Neural crest cell (in vitro differentiated cells): ENCODE results near the gene TNP1. TPM values are rescaled to one million over a fixed set of nuclear protein-coding genes. Genes with fewer than 3 reads are reported as not detected.
A peak's percentile ranks its signal among the peaks of the same experiment; 100 is the strongest.

Source experiments
- DNase-seq: peaks from one replicate; pipeline ENCODE4 v3.0.0; 2021; ENCODE audit warnings: low read depth, mixed read lengths, low spot score
- H3K27ac Mint-ChIP-seq: one replicate; pipeline ENCODE4 v1.8.0; 2021; ENCODE audit warnings: mild to moderate bottlenecking, mixed read lengths; ENCODE audit not compliant: unreplicated experiment
- H3K27me3 Mint-ChIP-seq: 2 replicates; pipeline ENCODE4 v1.8.0; 2021; ENCODE audit warnings: low read depth, mild to moderate bottlenecking, mixed read lengths
- H3K36me3 Mint-ChIP-seq: 2 replicates; pipeline ENCODE4 v1.8.0; 2021; ENCODE audit warnings: low read depth, mild to moderate bottlenecking, mixed read lengths
- H3K4me1 Mint-ChIP-seq: 2 replicates; pipeline ENCODE4 v1.8.0; 2021; ENCODE audit warnings: mixed read lengths
- H3K4me3 Mint-ChIP-seq: one replicate; pipeline ENCODE4 v1.8.0; 2021; ENCODE audit warnings: mild to moderate bottlenecking, mixed read lengths
- H3K9me3 Mint-ChIP-seq: 2 replicates; pipeline ENCODE4 v1.8.0; 2021; ENCODE audit warnings: mixed read lengths
- CTCF ChIP-seq: fragments of 200-600 bp; sonication (generic); conservative IDR thresholded peaks from 2 replicates; pipeline ENCODE4 v1.5.0; 2021; ENCODE audit warnings: antibody characterized with exemption, mild to moderate bottlenecking
- total RNA-seq: library from RNA; stranded (reverse); gene quantifications from 2 replicates; pipeline ENCODE4 v1.2.1, GENCODE V29; 2021

Gene TNP1
- total RNA-seq, 1 donor from 2014 or later: not detected

- Mint-ChIP-seq H3K9me3 (peaks cover 16% of the 10 kb centered on the region), H3K27me3 (no peaks in the 10 kb centered on the region), H3K4me3 (no peak overlapping the region)
Observed at GRCh38 chr2:216903470-216903869, 43.6 kb upstream of the TNP1 start.

DNA sequence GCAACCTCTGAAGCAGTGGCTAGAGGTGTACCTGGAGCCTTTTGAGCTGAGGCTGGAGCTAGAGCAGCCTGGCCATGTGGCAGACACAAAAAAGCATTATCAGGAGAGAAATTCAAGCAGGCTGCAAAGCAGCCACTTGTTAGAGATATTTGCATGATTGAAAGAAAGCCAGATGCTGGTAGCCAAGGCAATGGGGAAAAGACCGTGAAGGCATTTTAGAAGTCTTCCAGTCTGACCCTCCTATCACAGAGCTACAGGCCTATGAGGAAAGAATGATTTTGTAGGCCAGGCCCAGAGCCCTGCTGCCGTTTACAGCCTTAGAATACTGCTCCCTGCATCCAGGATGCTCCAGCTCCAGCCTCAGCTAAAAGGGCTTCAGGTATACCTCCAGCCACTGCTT, 41.4 kb upstream of the TNP1 start:
- Mint-ChIP-seq H3K36me3 (peaks cover 10% of the 10 kb centered on the region), H3K27me3 (no peaks in the 10 kb centered on the region), H3K4me3 (no peak overlapping the region), H3K27ac (peak overlapping the region; percentile 48), H3K9me3 (peaks cover 16% of the 10 kb centered on the region), H3K4me1 (peaks cover 29% of the 10 kb centered on the region)
- DNase-seq: no peak
- TF ChIP-seq CTCF: no peak

More at GRCh38 chr2:216903470-216903869, 43.6 kb upstream of the TNP1 start:
- peaks cover 10% of the 10 kb centered on the region for H3K36me3 Mint-ChIP-seq
- TF ChIP-seq CTCF: no peak
- H3K27ac Mint-ChIP-seq: no peak overlapping the region
- DNase-seq: no peak
- peaks cover 39% of the 10 kb centered on the region for H3K4me1 Mint-ChIP-seq

DNA sequence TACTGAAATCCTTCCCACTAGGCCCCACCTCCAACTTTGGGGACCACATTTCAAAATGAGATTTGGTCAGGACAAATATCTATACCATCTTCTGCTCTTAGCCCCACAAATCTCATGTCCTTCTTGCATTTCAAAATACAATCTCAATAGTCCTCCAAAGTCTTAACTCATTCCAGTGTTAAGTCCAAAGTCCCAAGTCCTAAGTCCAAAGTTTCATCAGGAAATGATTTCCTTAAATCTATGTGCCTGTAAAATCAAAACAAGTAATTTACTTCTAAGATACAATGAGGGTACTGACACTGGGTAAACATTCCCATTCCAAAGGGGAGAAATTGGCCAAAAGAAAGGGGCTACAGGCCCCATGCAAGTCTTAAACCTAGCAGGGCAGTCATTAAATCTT, 40.5 kb upstream of the TNP1 start:
- Mint-ChIP-seq H3K27ac (no peak overlapping the region), H3K27me3 (no peaks in the 10 kb centered on the region), H3K9me3 (peaks cover 16% of the 10 kb centered on the region), H3K36me3 (peaks cover 10% of the 10 kb centered on the region), H3K4me1 (peaks cover 24% of the 10 kb centered on the region), H3K4me3 (no peak overlapping the region)
- TF ChIP-seq CTCF: no peak
- DNase-seq: no peak

DNA sequence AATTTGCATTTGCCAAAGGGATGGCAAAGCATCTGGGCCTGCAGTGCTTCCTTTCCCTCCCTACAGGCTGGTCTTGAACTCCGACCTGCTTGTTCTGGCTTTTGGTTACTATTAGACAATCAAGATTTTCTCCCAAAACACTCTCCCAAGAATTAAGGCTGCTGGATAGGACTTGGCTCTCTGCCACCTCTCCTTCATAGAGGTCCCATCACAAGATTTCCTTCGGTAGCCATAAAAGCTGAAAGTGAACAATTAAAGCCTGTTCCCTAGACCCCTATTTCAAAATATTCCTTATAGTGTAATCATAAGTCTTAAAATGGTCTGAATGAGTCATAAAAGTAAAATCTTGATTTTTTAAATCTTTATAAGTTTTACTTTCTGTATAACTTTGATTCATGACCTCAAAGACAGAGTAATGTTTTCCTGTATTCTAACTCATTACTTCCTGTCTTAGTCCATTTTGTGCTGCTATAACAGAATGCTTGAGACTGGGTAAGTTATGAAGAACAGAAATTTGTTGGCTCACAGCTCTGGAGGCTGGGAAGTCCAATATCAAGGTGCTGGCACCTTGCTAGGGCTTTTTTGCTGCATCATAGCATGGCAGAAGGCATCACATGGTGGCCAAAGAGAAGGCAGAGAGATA, 37.8 kb upstream of the TNP1 start:
- TF ChIP-seq CTCF: no peak
- no peak for DNase-seq
- H3K4me3 Mint-ChIP-seq: no peak overlapping the region
- peaks cover 3% of the 10 kb centered on the region for H3K36me3 Mint-ChIP-seq
- no peak overlapping the region for H3K27ac Mint-ChIP-seq
- no peaks in the 10 kb centered on the region for H3K27me3 Mint-ChIP-seq
- peaks cover 3% of the 10 kb centered on the region for H3K9me3 Mint-ChIP-seq
- peaks cover 13% of the 10 kb centered on the region for H3K4me1 Mint-ChIP-seq

GRCh38 chr2:216890138-216890537, 30.3 kb upstream of the TNP1 start:
- no peaks in the 10 kb centered on the region for H3K36me3 Mint-ChIP-seq
- no peak overlapping the region for H3K27ac Mint-ChIP-seq
- H3K4me3 Mint-ChIP-seq: no peak overlapping the region
- peaks cover 5% of the 10 kb centered on the region for H3K9me3 Mint-ChIP-seq
- no peak for DNase-seq
- TF ChIP-seq CTCF: no peak
- H3K4me1 Mint-ChIP-seq: peaks cover 7% of the 10 kb centered on the region
- H3K27me3 Mint-ChIP-seq: no peaks in the 10 kb centered on the region
